ENCODE measurements around the gene STX4.

STX4 gene

DNA sequence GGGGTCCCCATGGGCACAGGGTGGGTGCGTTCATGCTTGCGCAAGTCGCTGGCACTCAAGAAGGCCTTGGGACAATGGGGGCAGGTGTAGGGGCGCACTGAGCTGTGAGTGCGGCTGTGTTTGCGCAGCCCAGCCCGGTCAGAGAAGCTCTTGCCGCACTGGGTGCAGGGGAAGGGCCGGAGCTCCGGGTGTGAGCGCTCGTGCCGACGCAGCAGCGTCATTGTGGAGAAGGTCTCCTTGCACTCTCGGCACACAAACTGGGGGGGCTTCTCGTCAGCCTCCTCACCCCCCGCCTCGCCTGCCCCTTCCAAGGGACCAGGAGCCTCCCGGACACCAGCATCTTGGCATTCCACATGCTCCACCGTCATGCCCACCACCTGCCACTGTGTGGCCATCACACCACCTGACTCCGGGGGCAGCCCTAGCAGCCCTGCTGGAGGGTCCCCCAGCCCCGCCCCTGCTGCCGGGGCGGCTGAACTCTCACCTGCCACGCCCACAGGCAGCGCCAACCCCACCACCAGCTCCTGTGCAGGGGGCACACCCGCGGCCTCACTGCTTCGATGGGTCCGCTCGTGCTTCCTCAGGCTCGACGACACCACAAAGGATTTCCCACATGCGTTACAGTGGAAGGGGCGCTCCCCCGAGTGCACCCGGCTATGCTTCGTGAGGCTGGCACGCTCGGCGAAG, 27.9 kb downstream of the STX4 start:
- TF ChIP-seq, protein P1, sequence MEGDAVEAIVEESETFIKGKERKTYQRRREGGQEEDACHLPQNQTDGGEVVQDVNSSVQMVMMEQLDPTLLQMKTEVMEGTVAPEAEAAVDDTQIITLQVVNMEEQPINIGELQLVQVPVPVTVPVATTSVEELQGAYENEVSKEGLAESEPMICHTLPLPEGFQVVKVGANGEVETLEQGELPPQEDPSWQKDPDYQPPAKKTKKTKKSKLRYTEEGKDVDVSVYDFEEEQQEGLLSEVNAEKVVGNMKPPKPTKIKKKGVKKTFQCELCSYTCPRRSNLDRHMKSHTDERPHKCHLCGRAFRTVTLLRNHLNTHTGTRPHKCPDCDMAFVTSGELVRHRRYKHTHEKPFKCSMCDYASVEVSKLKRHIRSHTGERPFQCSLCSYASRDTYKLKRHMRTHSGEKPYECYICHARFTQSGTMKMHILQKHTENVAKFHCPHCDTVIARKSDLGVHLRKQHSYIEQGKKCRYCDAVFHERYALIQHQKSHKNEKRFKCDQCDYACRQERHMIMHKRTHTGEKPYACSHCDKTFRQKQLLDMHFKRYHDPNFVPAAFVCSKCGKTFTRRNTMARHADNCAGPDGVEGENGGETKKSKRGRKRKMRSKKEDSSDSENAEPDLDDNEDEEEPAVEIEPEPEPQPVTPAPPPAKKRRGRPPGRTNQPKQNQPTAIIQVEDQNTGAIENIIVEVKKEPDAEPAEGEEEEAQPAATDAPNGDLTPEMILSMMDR (IDR thresholded peaks at IDR 0.05), result no peak

DNA sequence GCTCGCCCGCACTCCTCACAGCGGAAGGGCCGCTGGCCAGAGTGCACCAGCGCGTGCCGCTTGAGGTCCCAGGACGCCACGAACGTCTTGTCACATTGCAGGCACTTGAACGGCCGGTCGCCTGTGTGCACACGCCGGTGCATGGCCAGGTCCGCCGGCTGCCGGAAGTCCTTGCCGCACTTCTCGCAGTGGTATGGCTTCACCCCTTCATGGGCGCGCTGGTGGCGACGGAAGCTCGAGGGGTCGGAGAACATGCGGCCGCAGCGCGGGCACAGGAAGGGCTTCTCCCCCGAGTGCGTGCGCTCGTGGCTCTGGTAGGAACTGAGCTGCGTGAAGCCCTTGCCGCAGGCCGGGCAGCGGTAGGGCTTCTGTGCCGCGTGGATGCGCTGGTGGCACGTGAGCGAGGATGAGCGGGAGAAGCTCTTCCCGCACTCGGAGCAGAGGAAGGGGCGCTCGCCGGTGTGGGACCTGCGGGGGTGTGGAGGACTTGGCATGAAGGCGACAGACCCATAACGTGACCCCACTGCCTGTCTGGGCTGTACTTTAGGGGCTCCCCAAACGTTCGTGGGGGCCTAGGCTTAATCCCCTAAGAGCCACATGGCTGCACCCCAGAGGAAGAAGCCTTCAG, 28.6 kb downstream of the STX4 start:
- TF ChIP-seq, protein P1 (IDR thresholded peaks at IDR 0.05), result no peak

DNA sequence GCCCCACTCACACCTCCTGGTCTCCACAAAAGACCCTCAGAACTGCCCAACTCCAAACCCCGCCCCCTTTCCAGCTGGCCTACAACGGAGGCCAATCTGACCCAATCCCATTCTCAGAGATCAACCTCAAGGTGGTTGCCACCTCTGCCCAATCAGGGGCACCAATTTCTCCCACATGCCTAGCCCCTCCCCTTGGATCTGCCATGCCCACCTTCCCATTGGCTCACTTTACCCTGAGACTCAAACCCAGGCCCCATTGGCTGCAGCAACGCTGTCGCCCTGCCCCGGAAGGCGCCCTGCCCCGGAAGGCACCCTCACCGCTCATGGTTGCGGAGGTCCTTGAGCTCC, 30.1 kb downstream of the STX4 start:
- TF ChIP-seq, protein P1 (IDR thresholded peaks at IDR 0.05), result no peak

DNA sequence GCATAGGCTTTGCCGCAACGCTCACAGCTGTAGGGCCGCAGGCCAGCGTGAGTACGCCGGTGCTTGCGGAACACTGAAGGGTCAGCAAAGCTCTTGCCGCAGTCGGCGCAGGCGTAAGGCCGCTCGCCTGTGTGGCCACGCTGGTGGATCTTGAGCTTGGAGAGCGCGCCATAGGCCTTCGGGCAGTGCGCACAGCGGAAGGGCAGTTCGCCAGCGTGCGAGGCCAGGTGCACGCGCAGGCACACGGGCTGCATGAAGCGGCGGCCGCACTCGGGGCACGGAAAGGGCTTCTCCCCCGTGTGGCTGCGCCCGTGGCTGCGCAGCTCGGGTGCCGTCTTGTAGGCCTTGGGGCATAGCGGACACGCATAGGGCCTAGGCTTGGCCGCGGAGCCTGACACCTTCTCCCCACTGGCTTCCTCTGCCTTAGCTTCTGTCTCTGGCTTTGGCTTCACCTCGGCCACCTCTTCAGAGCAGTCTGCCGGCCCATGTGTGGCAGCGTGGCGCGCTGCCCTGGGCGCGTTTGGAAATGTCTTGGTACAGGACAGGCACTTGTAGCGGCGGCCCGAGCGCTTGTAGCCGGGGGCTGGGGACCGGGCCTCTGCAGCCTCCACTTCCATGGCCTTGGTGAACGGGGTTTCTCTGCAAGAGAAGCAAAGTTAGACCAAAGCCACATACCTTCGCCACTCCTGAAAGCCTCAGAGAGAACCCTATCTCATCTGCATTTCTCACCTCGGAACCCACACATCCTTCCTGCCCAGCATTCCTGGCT, 30.7 kb downstream of the STX4 start:
- TF ChIP-seq, protein P1 (IDR thresholded peaks at IDR 0.05), result no peak

DNA sequence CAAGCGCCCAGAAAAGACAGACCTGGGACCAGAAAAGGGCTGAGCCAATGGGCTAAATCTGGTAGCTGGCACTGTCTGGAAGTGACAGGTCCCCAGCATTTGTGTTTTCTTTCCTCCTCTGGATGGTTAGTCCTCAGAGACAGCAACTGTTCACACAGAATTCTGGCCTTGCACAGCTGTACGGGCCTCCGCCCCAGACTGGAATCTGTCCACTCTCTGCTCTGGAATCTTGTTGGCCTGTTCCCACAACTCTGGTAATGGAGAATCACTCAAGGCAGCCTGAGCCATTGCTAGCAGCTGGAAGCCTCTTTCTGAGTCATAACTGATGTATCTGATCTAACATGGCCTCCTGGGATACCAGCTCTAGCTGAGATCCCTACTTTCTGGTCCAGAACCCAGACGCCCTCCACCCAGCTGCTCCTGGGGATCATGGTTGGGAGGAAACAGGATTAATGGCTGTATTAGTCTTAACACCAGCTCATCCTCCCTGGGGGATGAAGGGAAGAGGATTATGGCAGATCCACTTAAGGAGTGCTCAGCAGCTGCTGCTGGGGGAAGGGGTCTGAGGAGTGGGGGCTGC, 31.6 kb downstream of the STX4 start:
- TF ChIP-seq, protein P1 (IDR thresholded peaks at IDR 0.05), result no peak

DNA sequence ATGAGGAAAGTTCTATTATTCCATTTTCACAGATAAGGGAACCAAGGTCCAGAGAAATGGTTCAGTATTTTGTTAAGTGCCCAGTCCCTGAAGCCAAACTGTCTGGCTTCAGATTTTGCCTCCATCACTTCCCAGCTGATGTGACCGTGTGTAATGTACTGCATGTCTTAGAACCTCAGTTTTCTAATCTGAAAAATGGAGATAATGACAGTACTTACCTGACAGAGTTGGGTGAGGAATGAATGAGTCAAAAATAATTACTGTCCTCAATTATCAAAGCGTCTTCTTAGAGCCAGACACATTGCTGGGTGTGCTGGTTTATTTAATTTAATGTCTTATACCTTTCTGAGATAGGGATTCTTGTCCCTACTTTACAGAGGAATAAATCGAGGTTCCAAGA, 34.0 kb downstream of the STX4 start:
- TF ChIP-seq, protein P1 (IDR thresholded peaks at IDR 0.05), result no peak

DNA sequence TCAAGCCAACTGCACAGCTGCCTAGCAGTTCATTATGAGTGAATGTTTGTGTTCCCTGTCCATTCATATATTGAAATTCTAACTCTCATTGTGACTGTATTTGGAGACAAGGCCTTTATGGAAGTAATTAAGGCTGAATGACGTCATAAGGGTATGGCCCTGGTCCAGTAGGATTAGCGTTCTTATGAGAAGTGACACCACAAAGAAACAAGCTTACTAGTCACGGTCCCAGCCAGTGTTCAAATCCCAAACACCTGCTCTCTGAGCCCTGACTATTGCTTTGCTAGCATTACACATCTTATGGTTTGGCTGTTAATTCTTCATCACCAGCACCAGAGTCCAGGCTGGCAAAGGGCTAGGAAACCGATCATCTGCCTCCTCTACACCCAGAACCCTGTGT, 38.5 kb downstream of the STX4 start:
- TF ChIP-seq, protein P1 (IDR thresholded peaks at IDR 0.05), result no peak
